Activated CD8-positive, alpha-beta memory T cell treated with anti-CD3 and anti-CD28 coated beads for 1 hour (primary cell): ENCODE measurements around the gene RNF14.
"Not testable (repeated sequence)": the region's sequence is repeated elsewhere in the genome, so short reads cannot be mapped to it uniquely, and the experiment has no call there.

Source experiments
- DNase-seq, 2 donors: peaks; one replicate each; pipeline ENCODE4 v3.0.0-alpha.2; 2020; ENCODE audit warnings: low read depth in 1 of 2; ENCODE audit errors: extremely low read depth in 1 of 2

The RNF14 gene

GRCh38 chr5:141968914-141969608 is at the start of gene RNF14:
TSS of gene RNF14 (plus strand) at chr5:141969105. CDS start at chr5:141973589, 4,484 bp downstream.
- DNase-seq = peak; percentile 79 to 85

- DNase-seq = no peak
Measured at GRCh38 chr5:141919218-141920119, 49.4 kb upstream of the RNF14 start.

- DNase-seq = no peak
Measured at GRCh38 chr5:141920771-141921170, 48.1 kb upstream of the RNF14 start.

- not testable (repeated sequence) for DNase-seq
Measured at GRCh38 chr5:141922827-141923447, 46.0 kb upstream of the RNF14 start.

GRCh38 chr5:141923448-141924313 is 45.2 kb upstream of the RNF14 start, which contains the start of gene DELE1:
TSS of gene DELE1 (plus strand) at chr5:141923871. CDS start at chr5:141923942, 71 bp downstream.
- peak; percentile 68 to 91 for DNase-seq

- DNase-seq = no peak
Measured at GRCh38 chr5:141926434-141926833, 42.5 kb upstream of the RNF14 start.

- no peak for DNase-seq
Measured at GRCh38 chr5:141928051-141928450, 40.9 kb upstream of the RNF14 start.

- no peak for DNase-seq
Measured at GRCh38 chr5:141929398-141930058, 39.4 kb upstream of the RNF14 start.

- DNase-seq = no peak
Measured at GRCh38 chr5:141931694-141932093, 37.2 kb upstream of the RNF14 start.

GRCh38 chr5:141933151-141933550 is 35.8 kb upstream of the RNF14 start:
- DNase-seq = no peak

- DNase-seq = no peak
Measured at GRCh38 chr5:141934099-141934844, 34.6 kb upstream of the RNF14 start.

- DNase-seq = no peak
Measured at GRCh38 chr5:141935538-141935937, 33.4 kb upstream of the RNF14 start.

- DNase-seq = no peak
Measured at GRCh38 chr5:141940695-141941271, 28.1 kb upstream of the RNF14 start.

- DNase-seq = no peak
Measured at GRCh38 chr5:141941307-141941706, 27.6 kb upstream of the RNF14 start.

GRCh38 chr5:141941779-141942178 is 27.1 kb upstream of the RNF14 start:
- DNase-seq = no peak

GRCh38 chr5:141942185-141942857 is 26.6 kb upstream of the RNF14 start:
- no peak for DNase-seq

- no peak for DNase-seq
Measured at GRCh38 chr5:141944076-141944475, 24.8 kb upstream of the RNF14 start.

GRCh38 chr5:141945511-141946051 is 23.3 kb upstream of the RNF14 start:
- DNase-seq = no peak
